VCaP (cell line): ENCODE measurements around the gene WEE1.
"Not testable (repeated sequence)": the region's sequence is repeated elsewhere in the genome, so short reads cannot be mapped to it uniquely, and the experiment has no call there.

Experiments
- H3K27ac ChIP-seq: fragments of 450-650 bp; 2 replicates; pipeline ENCODE4 v1.5.1; 2017
- CTCF ChIP-seq: fragments of 450-650 bp; conservative IDR thresholded peaks from 2 replicates; pipeline ENCODE4 v1.5.1; 2017; ENCODE audit warnings: mild to moderate bottlenecking, moderate library complexity

WEE1 gene

GRCh38 chr11:9601876-9602199 is 28.4 kb downstream of the WEE1 start:
- no peak for TF ChIP-seq CTCF
- H3K27ac ChIP-seq: no peak overlapping the region

- H3K27ac ChIP-seq: not testable (repeated sequence)
These were observed 29.7 kb downstream of the WEE1 start for GRCh38 chr11:9603214-9603613.

GRCh38 chr11:9604134-9604533 is 30.7 kb downstream of the WEE1 start:
- H3K27ac ChIP-seq: no peak overlapping the region
- TF ChIP-seq CTCF: no peak

- no peak for TF ChIP-seq CTCF
- H3K27ac ChIP-seq: no peak overlapping the region
These were observed 32.3 kb downstream of the WEE1 start for GRCh38 chr11:9605742-9606141.

- no peak overlapping the region for H3K27ac ChIP-seq
- no peak for TF ChIP-seq CTCF
These were observed 33.5 kb downstream of the WEE1 start for GRCh38 chr11:9606809-9607510.

DNA sequence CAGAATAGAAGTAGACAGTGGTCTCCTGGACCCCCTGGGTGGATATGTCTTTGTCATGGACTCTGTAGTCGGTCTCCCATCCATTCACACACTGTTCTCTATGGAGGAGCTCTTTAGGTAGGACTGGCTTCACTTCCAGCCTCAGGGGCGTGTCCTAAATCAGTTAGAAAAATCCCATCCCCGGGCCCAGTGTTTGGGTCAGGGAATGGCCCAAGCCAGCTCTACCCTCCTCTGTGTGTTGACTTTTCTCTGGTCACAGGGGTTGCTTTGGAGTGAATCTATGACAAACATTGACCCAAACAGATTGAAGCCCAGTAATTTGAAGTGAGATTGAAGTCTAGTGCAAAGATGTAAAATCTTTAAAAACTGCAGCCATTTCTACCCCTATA is 34.0 kb downstream of the WEE1 start:
- no peak for TF ChIP-seq CTCF

DNA sequence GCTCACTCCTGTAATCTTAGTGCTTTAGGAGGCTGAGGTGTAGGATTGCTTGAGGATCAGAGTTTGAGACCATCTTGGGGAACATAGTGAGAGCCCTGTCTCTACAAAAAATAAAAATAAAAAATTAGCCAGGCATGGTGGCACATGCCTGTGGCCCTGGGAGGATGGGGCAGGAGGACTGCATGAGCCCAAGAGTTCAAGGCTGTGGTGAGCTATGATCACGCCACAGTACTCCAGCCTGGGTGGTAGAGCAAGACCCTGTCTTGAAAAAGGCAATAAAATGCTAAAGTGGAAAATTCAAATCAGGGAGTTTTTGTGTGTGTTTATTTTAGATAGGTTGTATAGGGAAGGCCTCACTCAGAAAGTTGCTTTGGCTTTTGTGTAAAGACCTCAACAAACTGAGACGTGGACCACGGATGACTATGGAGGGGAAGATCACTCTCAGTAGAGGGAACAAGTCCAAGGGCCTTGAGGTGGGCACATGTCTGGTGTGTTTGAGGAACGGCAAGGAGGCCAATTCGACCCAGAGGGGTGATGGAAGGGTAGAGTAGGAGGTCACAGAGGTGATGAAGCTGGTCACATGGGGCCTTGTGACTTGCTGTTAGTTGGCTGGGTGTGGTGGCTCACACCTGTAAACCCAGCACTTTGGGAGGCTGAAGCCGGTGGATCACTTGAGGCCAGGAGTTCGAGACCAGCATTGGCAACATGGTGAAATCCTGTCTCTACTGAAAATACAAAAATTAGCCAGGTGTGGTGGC is 35.7 kb downstream of the WEE1 start:
- H3K27ac ChIP-seq: no peak overlapping the region
- TF ChIP-seq CTCF: no peak

More for the DNA sequence above, 34.0 kb downstream of the WEE1 start:
- no peak overlapping the region for H3K27ac ChIP-seq

DNA sequence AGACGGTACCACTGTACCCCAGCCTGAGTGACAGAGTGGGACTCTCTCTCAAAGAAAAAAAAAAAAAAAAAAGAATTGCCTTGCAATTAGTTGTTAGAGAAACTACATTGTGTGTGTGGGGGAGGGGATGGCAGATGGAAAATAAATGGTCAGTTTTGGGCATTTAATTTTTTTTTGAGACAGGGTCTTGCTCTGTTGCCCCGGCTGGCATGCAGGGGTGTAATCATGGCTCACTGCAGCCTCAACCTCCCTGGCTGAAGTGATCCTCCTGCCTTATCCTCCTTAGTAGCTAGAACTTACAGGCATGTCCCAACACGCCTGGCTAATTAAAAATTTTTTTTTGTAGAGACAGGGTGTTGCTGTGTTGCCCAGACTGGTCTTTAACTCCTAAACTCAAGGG is 36.4 kb downstream of the WEE1 start:
- TF ChIP-seq CTCF: no peak
- H3K27ac ChIP-seq: no peak overlapping the region
